OCI-LY7 (cell line): ENCODE measurements around the gene GSDME. TPM values are rescaled to one million over a fixed set of nuclear protein-coding genes. Genes with fewer than 3 reads are reported as not detected.
A peak's percentile ranks its signal among the peaks of the same experiment; 100 is the strongest.

ENCODE experiments used
- BruUV-seq: library from RNA; stranded (reverse); fragments of 400-500 nt; replicated peaks from 2 replicates; lab custom pipeline; 2021; lab: Mats Ljungman, UMichigan
- CTCF ChIA-PET: fragments of 300-600 bp; sonication (Branson Sonifier 250); formaldehyde crosslinking; loops from one replicate; lab custom pipeline; 2022; ENCODE audit warnings: antibody characterized with exemption; ENCODE audit not compliant: unreplicated experiment; lab: Charles Lee
- POLR2A ChIA-PET: fragments of 300-600 bp; sonication (Branson Sonifier 250); formaldehyde crosslinking; loops from one replicate; lab custom pipeline; 2022; ENCODE audit warnings: antibody characterized with exemption; lab: Charles Lee
- DNase-seq: peaks from one replicate; pipeline ENCODE4 v3.0.0-alpha.2; 2015; ENCODE audit warnings: low spot score
- H2AFZ ChIP-seq: fragments of 200-600 bp; sonication (generic), shearing (Covaris generic); 2 replicates; pipeline ENCODE4 v1.6.1; 2014; ENCODE audit warnings: mild to moderate bottlenecking, antibody characterized with exemption, low read length, moderate library complexity
- H3K27ac ChIP-seq: fragments of 200-600 bp; sonication (generic); 2 replicates; pipeline ENCODE4 v1.5.1; 2014; ENCODE audit warnings: mixed run types, low read depth, mild to moderate bottlenecking, moderate library complexity, low read length, inconsistent platforms; ENCODE audit not compliant: poor library complexity, severe bottlenecking
- H3K36me3 ChIP-seq: fragments of 200-600 bp; sonication (generic); 2 replicates; pipeline ENCODE4 v1.6.1; 2014; ENCODE audit warnings: mild to moderate bottlenecking, antibody characterized with exemption, low read length, moderate library complexity, mixed read lengths; ENCODE audit not compliant: insufficient read depth
- H3K4me1 ChIP-seq: fragments of 200-600 bp; sonication (generic); 2 replicates; pipeline ENCODE4 v1.5.1; 2014; ENCODE audit warnings: mild to moderate bottlenecking, low read length; ENCODE audit not compliant: insufficient read depth, poor library complexity, severe bottlenecking
- H3K4me2 ChIP-seq: fragments of 200-600 bp; sonication (generic); 2 replicates; pipeline ENCODE4 v1.6.1; 2014; ENCODE audit warnings: mild to moderate bottlenecking, low read length
- H3K4me3 ChIP-seq: fragments of 200-600 bp; sonication (generic); 2 replicates; pipeline ENCODE4 v1.5.1; 2014; ENCODE audit warnings: mild to moderate bottlenecking, low read depth, low read length; ENCODE audit not compliant: poor library complexity, severe bottlenecking
- H3K79me2 ChIP-seq: fragments of 200-600 bp; sonication (generic); 2 replicates; pipeline ENCODE4 v1.6.1; 2016; ENCODE audit warnings: low read depth, mild to moderate bottlenecking, low read length, moderate library complexity, mixed read lengths; ENCODE audit not compliant: insufficient read depth
- H3K9me2 ChIP-seq: fragments of 200-600 bp; sonication (generic); 2 replicates; pipeline ENCODE4 v1.6.1; 2016; ENCODE audit warnings: mild to moderate bottlenecking, low read length, mixed read lengths; ENCODE audit not compliant: insufficient read depth
- H3K9me3 ChIP-seq: fragments of 200-600 bp; sonication (generic); 2 replicates; pipeline ENCODE4 v1.6.1; 2014; ENCODE audit warnings: mild to moderate bottlenecking, mixed run types, low read length, mixed read lengths
- H4K20me1 ChIP-seq: fragments of 200-600 bp; sonication (generic); 2 replicates; pipeline ENCODE4 v1.6.1; 2014; ENCODE audit warnings: mild to moderate bottlenecking, antibody characterized with exemption, low read length, moderate library complexity, mixed read lengths; ENCODE audit not compliant: insufficient read depth
- CTCF ChIP-seq: fragments of 200-600 bp; sonication (generic); conservative IDR thresholded peaks from 2 replicates; pipeline ENCODE4 v1.5.1; 2014; ENCODE audit warnings: mild to moderate bottlenecking, antibody characterized with exemption, low read length, moderate library complexity, mixed read lengths
- EZH2phosphoT487 ChIP-seq: fragments of 200-600 bp; sonication (generic); IDR thresholded peaks from 2 replicates; pipeline ENCODE4 v1.6.1; 2018; ENCODE audit warnings: low read depth, borderline replicate concordance, mild to moderate bottlenecking, mixed run types, antibody characterized with exemption, low read length, moderate library complexity, mixed read lengths
- intact Hi-C: fragments of 100-400 bp; cut with micrococcal nuclease; formaldehyde crosslinking; loops from one replicate; pipeline ENCODE4 v1.10.0; 2022; ENCODE audit not compliant: unreplicated experiment
- total RNA-seq, 2 experiments: library from RNA; depleted of rRNA in 1 of 2; stranded (reverse); fragments of >200 nt in 1 of 2; shearing (Covaris generic) in 1 of 2; gene quantifications; 2 replicates each; pipeline ENCODE4 v1.2.3, GENCODE V29; 2014 to 2022

The GSDME gene
- total RNA-seq, 2 experiments from 2014 or later, result 33.0 to 41.7 TPM

DNA sequence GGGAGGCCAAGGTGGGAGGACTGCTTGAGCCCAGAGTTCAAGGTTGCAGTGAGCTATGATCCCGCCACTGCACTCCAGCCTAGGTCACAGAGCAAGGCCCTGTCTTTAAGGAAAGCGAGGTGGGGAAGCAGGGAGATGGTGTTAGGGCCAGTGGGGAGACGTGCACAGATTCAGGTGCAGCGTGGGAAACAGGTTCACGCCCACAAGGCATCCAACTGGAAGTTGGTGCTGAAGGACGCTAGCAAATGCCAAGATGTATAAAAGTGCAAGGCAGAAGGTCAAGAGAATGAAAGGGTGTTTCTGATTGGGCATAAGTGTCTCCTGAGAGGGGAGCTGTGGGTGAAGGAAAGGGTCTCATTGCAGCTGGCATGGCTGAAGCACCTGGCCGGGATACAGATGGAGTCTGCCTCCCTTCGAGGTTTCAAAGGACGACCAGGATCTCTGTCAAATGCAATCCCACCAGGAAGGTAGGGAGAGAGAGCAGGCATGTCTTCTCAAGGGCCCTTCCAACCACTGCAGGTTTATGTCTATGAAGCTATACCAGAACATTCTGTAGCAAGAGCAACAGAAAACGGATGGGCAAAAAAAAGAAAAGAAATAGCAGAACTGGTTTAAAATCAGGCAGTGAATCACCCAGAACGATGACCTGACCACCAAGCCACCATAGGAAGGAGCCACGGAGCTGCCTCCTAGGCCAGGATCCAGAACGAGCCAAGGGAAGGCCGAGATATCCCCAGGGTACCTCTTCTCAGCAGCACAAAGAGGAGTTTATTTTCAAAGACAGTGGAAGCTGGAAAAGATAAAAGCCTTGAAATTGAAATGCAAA is 43.2 kb downstream of the GSDME start:
- Histone ChIP-seq H3K4me3 (no peak overlapping the region), H4K20me1 (no peaks in the 10 kb centered on the region), H3K36me3 (no peaks in the 10 kb centered on the region), H3K27ac (peak overlapping the region; percentile 93), H3K9me3 (no peaks in the 10 kb centered on the region), H3K9me2 (no peaks in the 10 kb centered on the region), H3K79me2 (no peaks in the 10 kb centered on the region), H2AFZ (no peak overlapping the region), H3K4me2 (peak overlapping the region; percentile 80), H3K4me1 (peaks cover 60% of the 10 kb centered on the region)
- no peak for DNase-seq
- TF ChIP-seq EZH2phosphoT487, result no peak
- no peak for TF ChIP-seq CTCF
- no TSS peak for BruUV-seq
- POLR2A ChIA-PET, result interaction anchor here (0.6 to 1.9 kb wide), 3 partner anchors 16 to 1307 kb away, joined by 3 to 6 read pairs (median 5); no protein-coding TSS in a partner anchor
- CTCF ChIA-PET, result interaction anchor here (0.7 kb wide), 1 partner anchor 46 kb away, joined by 3 read pairs; no protein-coding TSS in a partner anchor
- intact Hi-C loops, result no loop called here

- Histone ChIP-seq H3K36me3 (no peaks in the 10 kb centered on the region), H3K9me3 (no peaks in the 10 kb centered on the region), H3K4me1 (peaks cover 52% of the 10 kb centered on the region), H4K20me1 (no peaks in the 10 kb centered on the region), H3K4me2 (no peak overlapping the region), H3K27ac (no peak overlapping the region), H3K9me2 (no peaks in the 10 kb centered on the region), H3K79me2 (no peaks in the 10 kb centered on the region), H2AFZ (no peak overlapping the region), H3K4me3 (no peak overlapping the region)
- ChIA-PET POLR2A (interaction anchor here (0.5 to 0.6 kb wide), 2 partner anchors 31 to 1307 kb away, joined by 3 to 5 read pairs; no protein-coding TSS in a partner anchor), CTCF (interaction anchor here (0.7 kb wide), 1 partner anchor 45 kb away, joined by 3 read pairs; no protein-coding TSS in a partner anchor)
- no TSS peak for BruUV-seq
- DNase-seq, result no peak
- intact Hi-C loops, result no loop called here
- no peak for TF ChIP-seq CTCF
- TF ChIP-seq EZH2phosphoT487, result no peak
These were observed 44.0 kb downstream of the GSDME start for GRCh38 chr7:24713039-24713793.
